HL-60 (cell line): Measurements from ENCODE around the gene NLRX1.

Experiments used
- POLR2AphosphoS5 ChIP-seq: IDR thresholded peaks from 2 replicates; pipeline ENCODE4 v1.6.1; 2012; ENCODE audit warnings: low read depth
- TF ChIP-seq, protein P1 (sequence below): IDR thresholded peaks from one replicate; pipeline ENCODE4 v1.5.1; 2011; ENCODE audit warnings: low read length, control low read depth, inconsistent platforms; ENCODE audit not compliant: insufficient read depth

DNA sequence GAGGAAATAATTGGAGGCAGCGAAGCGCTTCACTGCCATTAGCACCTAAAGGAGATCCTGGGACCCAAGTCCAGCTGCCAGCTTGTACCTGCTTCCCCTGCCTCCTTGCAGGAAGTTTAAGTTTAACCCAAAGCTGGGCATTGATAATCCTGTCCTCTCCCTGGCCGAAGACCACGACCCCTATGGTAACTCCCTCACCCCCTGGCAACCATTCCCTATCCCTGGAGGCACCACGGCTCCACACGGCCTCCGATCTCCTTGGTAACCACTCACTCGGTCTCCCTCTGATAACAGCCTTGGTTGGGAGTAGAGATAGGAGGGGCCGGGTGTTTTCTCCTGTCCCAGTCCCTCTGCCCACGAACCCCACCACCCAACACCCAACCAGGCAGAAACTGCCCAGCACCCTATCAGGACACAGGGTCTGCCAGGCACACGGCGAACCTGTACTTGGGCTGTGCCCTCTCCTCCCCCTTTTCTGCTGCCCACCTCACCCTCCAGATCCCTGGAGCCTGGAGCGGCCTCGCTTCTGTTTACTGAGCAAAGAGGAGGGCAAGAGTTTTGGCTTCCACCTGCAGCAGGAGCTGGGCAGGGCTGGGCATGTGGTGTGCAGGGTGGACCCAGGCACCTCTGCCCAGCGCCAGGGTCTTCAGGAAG, 17.6 kb downstream of the NLRX1 start:
- TF ChIP-seq, protein P1, sequence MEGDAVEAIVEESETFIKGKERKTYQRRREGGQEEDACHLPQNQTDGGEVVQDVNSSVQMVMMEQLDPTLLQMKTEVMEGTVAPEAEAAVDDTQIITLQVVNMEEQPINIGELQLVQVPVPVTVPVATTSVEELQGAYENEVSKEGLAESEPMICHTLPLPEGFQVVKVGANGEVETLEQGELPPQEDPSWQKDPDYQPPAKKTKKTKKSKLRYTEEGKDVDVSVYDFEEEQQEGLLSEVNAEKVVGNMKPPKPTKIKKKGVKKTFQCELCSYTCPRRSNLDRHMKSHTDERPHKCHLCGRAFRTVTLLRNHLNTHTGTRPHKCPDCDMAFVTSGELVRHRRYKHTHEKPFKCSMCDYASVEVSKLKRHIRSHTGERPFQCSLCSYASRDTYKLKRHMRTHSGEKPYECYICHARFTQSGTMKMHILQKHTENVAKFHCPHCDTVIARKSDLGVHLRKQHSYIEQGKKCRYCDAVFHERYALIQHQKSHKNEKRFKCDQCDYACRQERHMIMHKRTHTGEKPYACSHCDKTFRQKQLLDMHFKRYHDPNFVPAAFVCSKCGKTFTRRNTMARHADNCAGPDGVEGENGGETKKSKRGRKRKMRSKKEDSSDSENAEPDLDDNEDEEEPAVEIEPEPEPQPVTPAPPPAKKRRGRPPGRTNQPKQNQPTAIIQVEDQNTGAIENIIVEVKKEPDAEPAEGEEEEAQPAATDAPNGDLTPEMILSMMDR: no peak
- TF ChIP-seq POLR2AphosphoS5: no peak
